Duodenal mucosa (tissue), 2 donors: ENCODE data around the gene DOCK2.

ENCODE experiments used
- H3K27ac ChIP-seq: one replicate; pipeline ENCODE4 v1.7.0; 2013; ENCODE audit warnings: low read depth, low read length
- H3K27me3 ChIP-seq, 2 donors: one replicate each; pipeline ENCODE4 v1.7.0; 2013; ENCODE audit warnings: low read length in 2 of 2, control low read depth in 1 of 2; ENCODE audit not compliant: insufficient read depth in 2 of 2, control insufficient read depth in 1 of 2
- H3K36me3 ChIP-seq, 2 donors: one replicate each; pipeline ENCODE4 v1.7.0; 2013; ENCODE audit warnings: low read length in 2 of 2, control low read depth in 1 of 2; ENCODE audit not compliant: insufficient read depth in 2 of 2, control insufficient read depth in 1 of 2
- H3K4me1 ChIP-seq, 2 donors: one replicate each; pipeline ENCODE4 v1.7.0; 2013; ENCODE audit warnings: low read length in 2 of 2, control low read depth in 1 of 2; ENCODE audit not compliant: insufficient read depth in 2 of 2, control insufficient read depth in 1 of 2
- H3K4me3 ChIP-seq, 2 donors: one replicate each; pipeline ENCODE4 v1.7.0; 2013; ENCODE audit warnings: low read length in 2 of 2, low read depth in 1 of 2
- H3K9ac ChIP-seq, 2 donors: one replicate each; pipeline ENCODE4 v1.7.0; 2013; ENCODE audit warnings: low read length in 2 of 2, low read depth in 1 of 2
- H3K9me3 ChIP-seq, 2 donors: one replicate each; pipeline ENCODE4 v1.7.0; 2013; ENCODE audit warnings: low read length in 2 of 2, control low read depth in 1 of 2; ENCODE audit not compliant: control insufficient read depth in 1 of 2

Gene DOCK2

DNA sequence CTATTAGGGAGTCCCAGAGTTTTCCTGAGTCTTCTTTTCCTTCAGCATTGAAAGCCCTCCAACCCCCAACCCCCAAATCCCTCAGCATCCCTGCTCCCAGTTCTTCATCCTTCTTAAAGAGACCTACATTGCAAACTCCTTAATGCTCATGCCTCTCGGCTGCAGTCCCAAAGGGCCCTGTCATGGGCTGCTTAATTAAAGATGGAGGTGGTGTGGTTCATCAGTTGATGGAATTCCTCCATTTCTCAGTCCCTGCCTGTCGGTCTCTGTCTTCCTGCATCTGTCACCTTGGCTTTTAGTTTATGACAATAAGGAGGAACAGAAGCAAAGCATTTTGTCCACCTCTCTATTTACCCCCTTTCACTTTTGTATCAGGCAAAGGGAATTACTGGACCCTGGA, 470.6 kb downstream of the DOCK2 start:
- Histone ChIP-seq H3K36me3 (no peaks in the 10 kb centered on the region), H3K9ac (no peak overlapping the region), H3K27me3 (no peaks in the 10 kb centered on the region), H3K4me3 (no peak overlapping the region), H3K27ac (no peak overlapping the region), H3K9me3 (no peaks in the 10 kb centered on the region), H3K4me1 (no peaks in the 10 kb centered on the region)

DNA sequence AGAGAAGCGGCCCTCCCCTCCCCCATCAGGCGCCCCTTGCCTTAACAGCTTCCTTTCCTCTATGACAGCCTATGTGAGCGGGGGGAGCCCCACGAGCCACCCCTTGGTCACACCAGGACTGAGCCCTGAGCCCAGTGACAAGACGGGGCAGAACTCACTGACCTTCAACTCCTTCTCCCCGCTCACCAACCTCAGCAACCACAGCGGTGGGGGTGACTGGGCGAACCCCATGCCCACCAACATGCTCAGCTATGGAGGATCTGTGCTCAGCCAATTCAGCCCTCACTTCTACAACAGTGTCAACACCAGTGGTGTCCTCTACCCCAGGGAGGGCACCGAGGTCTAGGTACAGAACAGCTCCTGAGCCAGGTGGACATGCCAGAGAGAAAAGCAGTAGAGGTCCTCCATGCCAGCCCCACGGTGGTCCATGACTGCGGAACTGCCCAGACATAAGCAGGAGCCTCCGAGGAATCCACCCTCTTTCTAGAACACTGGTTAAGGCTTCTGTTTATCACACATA, 471.3 kb downstream of the DOCK2 start:
- Histone ChIP-seq H3K36me3 (no peaks in the 10 kb centered on the region), H3K27me3 (no peaks in the 10 kb centered on the region), H3K9me3 (no peaks in the 10 kb centered on the region), H3K27ac (no peak overlapping the region), H3K9ac (no peak overlapping the region), H3K4me1 (no peaks in the 10 kb centered on the region), H3K4me3 (no peak overlapping the region)

DNA sequence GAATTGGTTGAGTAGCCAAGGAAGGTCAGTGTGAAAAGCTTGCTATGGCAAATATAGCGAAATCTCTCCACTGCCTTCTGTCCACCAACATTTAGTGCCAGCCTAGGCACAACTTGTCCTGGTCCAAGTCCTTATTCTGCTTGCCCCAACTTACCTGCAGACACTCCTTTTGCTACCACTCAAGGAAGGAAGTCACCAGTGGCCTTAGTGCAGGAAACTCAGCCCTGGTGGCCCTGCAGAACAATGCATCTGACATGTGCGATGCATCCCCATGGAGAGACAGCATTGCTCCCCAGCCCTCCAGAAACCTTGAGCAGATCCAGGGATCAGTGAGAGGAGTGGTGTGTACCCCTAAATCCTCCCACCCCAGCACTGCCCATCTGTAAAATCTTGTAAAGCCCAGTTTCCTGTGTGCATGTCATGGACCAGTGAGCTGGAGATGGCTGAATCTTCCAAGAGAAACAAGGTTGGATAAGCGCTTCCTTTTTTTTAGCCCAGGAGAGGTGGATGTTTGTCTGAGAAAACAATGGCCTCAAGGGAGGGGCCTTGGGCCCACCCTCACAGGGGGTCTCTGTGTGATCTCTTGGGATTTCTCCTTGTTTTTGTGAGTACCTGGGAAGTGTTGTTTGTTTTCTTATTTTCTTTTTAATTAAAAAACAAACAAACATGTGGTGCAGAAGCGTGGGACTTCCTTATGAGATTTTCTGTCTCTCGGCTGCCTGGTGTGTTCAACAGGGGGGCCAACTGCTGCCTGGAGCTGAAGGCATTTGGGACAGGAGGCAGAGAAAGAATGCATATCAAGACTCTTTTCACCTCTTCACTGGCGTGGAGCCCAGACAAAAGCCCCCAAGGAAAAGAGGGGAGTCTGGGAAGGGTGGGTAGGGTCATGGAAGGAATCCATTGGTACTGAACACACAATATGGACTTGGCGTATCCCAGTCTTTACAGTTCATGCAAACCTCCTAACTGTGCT, 472.3 kb downstream of the DOCK2 start:
- Histone ChIP-seq H3K9ac (no peak overlapping the region), H3K36me3 (no peaks in the 10 kb centered on the region), H3K27ac (no peak overlapping the region), H3K9me3 (no peaks in the 10 kb centered on the region), H3K27me3 (no peaks in the 10 kb centered on the region), H3K4me3 (no peak overlapping the region), H3K4me1 (no peaks in the 10 kb centered on the region)

DNA sequence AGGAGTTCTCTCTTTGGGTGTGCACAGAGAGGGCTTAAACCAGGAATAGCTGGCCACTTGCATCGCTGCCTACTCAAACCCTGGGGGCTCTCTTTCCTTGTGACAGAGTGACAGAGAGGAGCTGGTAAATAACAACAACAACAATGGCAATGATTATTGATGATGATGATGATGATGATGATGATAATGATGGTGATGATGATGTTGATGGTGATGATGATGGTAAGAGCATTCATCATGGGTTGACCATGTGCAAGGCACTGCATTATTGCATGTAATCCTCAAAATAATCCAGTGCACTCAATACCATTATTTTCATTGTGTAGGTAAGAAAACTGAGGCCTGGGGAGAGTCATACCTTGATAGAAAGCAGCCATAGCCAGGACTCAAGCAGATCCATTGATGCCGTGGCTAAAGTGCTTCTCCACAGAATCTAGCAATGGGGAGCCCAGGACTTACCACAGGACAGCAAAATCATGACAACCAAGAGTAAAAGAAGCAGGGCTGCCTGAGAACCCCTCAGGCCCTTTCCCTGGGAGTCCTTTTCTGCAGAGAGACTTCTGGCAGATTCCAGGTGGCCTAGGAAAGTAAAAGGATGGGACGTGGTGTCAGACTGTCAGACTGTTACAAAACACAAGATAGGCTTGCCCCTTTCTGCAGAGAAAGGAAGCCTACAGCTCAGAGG, 473.5 kb downstream of the DOCK2 start:
- Histone ChIP-seq H3K4me3 (no peak overlapping the region), H3K4me1 (no peaks in the 10 kb centered on the region), H3K27me3 (no peaks in the 10 kb centered on the region), H3K9ac (no peak overlapping the region), H3K27ac (no peak overlapping the region), H3K36me3 (no peaks in the 10 kb centered on the region), H3K9me3 (no peaks in the 10 kb centered on the region)

DNA sequence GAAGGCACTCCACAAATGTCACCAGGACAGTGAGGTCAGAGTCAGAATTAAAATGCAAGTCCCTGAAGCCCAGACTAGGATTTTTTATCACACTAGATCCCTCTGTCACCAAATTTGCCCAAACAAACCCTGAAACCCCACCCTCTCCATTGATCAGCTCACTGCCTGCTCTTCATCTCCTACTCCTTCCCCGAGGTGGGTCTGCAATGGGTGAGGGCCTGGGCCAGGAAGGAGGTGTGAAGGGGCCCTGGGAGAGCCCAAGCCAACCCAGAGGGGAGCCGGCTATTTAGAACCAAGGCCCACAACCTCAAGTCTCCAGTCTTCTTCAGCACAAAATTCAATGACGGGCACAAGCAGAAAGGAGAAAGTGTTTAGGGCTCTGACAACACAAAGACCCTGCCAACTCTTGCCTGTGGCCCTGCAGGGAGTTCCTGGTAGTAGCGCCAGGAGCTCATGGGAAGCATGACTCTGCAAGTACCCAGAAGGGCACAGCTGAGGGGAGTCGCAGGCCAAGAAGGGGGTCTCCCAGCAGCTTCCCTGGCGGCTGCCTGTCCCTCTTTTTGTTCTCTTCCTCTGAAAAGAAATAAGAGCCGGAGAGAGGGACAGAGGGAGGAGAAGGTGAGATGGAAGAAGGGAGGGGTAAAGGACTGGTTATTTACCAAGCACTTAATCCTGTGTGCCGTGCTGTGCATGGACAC, 474.2 kb downstream of the DOCK2 start:
- Histone ChIP-seq H3K27me3 (no peaks in the 10 kb centered on the region), H3K36me3 (no peaks in the 10 kb centered on the region), H3K4me3 (no peak overlapping the region), H3K9me3 (no peaks in the 10 kb centered on the region), H3K27ac (no peak overlapping the region), H3K9ac (no peak overlapping the region), H3K4me1 (no peaks in the 10 kb centered on the region)

DNA sequence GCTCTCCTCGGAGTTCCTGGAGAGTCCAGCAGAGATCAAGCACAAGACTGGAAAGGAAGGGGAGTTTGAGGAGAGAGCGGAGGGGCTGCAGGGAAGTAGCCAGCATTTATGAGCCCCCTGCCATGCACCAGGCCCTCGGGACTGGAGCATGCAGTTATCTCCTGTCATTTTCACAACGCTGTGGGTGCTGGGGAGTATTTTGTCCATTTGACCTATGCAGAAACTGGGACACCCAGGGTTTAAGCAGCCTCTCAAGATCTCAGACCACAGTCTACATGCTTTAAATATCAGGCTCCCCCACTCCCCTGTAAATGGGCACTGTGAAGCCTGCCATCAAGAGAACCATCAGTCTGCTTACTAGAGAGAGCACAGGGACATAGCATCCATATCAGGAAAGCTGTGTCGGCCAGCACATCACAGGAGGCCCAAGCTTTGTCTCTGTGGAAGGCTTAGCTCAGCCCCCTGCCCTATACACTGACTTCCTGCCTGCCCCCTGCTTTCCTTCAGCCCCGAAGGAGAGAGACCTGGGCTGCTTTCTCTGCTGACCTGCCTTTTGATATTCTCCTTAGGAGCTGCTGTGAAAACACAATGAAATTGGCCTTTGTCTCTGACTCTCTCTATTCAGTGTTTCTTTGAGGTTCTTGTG, 475.9 kb downstream of the DOCK2 start:
- Histone ChIP-seq H3K27ac (no peak overlapping the region), H3K36me3 (no peaks in the 10 kb centered on the region), H3K9ac (no peak overlapping the region), H3K4me1 (no peaks in the 10 kb centered on the region), H3K4me3 (no peak overlapping the region), H3K27me3 (no peaks in the 10 kb centered on the region), H3K9me3 (no peaks in the 10 kb centered on the region)

DNA sequence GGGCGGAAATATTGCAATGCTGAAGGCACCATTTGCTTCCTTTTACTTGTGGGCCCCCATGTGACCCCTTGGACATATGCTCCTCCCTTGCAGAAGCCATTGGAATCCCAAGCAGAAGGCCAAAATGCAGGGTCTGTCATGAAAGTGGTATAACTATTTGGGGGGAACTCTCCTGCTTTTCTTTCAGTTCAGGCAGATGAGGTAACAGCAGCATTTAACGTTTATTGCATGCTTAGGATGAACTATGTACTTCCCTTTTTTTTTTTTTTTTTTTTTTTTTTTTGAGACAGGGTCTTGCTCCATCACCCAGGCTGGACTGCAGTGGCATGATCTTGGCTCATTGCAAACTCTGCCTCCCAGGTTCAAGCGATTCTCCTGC, 476.4 kb downstream of the DOCK2 start:
- Histone ChIP-seq H3K27me3 (no peaks in the 10 kb centered on the region), H3K4me3 (no peak overlapping the region), H3K27ac (no peak overlapping the region), H3K36me3 (no peaks in the 10 kb centered on the region), H3K9ac (no peak overlapping the region), H3K4me1 (no peaks in the 10 kb centered on the region), H3K9me3 (no peaks in the 10 kb centered on the region)

DNA sequence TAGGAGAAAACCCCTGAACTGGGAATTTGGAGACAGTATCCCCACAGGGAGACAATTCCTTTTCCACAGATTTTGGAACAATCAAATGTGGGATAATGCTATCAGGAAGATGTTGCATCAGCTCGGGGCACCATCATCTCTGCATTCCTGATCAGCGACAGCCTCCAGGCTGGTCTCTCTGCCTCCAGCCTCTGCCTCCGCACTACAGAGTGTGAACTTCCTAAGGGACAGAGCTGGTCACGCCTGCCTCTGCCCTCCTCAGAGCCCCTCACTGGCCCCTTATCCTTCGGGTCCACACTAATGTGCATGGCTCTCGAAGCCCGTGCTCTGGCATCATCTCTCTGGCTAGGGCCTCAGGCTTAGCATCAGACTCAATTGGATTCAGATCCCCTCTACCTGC, 477.2 kb downstream of the DOCK2 start:
- Histone ChIP-seq H3K27ac (no peak overlapping the region), H3K9ac (no peak overlapping the region), H3K4me3 (no peak overlapping the region), H3K27me3 (no peaks in the 10 kb centered on the region), H3K36me3 (no peaks in the 10 kb centered on the region), H3K9me3 (no peaks in the 10 kb centered on the region), H3K4me1 (no peaks in the 10 kb centered on the region)

DNA sequence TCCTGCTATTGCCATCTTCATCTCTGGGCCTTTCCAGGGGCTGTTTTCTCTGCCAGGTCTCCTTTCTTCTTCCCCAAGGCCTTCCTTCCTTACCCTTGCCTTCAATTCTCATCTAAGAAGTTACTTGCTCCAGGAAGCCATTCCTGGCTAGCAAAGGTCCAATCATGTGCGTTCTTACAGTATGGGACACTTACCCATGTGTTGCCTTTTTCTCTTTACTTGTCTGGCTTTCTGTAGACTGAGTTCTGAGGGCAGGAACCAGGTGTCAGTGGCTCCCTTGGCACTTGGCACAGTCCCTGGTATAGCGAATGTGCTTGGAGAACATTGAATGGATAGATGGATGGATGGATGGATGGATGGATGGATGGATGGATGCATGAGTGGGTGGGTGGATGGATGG, 478.9 kb downstream of the DOCK2 start:
- no peaks in the 10 kb centered on the region for H3K4me1 ChIP-seq
- no peaks in the 10 kb centered on the region for H3K9me3 ChIP-seq
- no peaks in the 10 kb centered on the region for H3K36me3 ChIP-seq
- no peak overlapping the region for H3K9ac ChIP-seq
- no peak overlapping the region for H3K4me3 ChIP-seq
- no peaks in the 10 kb centered on the region for H3K27me3 ChIP-seq
- H3K27ac ChIP-seq = no peak overlapping the region
